Mononuclear cell (primary cell): ENCODE measurements around the gene MED13. TPM values are rescaled to one million over a fixed set of nuclear protein-coding genes. Genes with fewer than 3 reads are reported as not detected.
"Not testable (repeated sequence)": the region's sequence is repeated elsewhere in the genome, so short reads cannot be mapped to it uniquely, and the experiment has no call there.

Experiments
- H3K27me3 ChIP-seq: 2 replicates; pipeline ENCODE4 v1.6.0; 2011; ENCODE audit warnings: low read length, control low read depth; ENCODE audit not compliant: insufficient read depth
- H3K4me1 ChIP-seq: 2 replicates; pipeline ENCODE4 v1.5.1; 2011; ENCODE audit warnings: mild to moderate bottlenecking, low read length, control low read depth; ENCODE audit not compliant: insufficient read depth
- H3K4me3 ChIP-seq: 2 replicates; pipeline ENCODE4 v1.5.1; 2011; ENCODE audit warnings: mild to moderate bottlenecking, low read length, moderate library complexity
- H3K9me3 ChIP-seq: 2 replicates; pipeline ENCODE4 v1.5.1; 2011; ENCODE audit warnings: low read depth, mild to moderate bottlenecking, control low read depth, low read length
- total RNA-seq: library from RNA; depleted of rRNA; stranded (reverse); fragments of >200 nt; gene quantifications from one replicate; pipeline ENCODE4 v1.2.3, GENCODE V29; 2012

Gene MED13
- total RNA-seq, 1 donor: 164 TPM

GRCh38 chr17:62048262-62048661 lies 16.8 kb downstream of the MED13 start:
- Histone ChIP-seq H3K9me3 (no peaks in the 10 kb centered on the region), H3K27me3 (no peaks in the 10 kb centered on the region), H3K4me3 (no peak overlapping the region), H3K4me1 (peaks cover 3% of the 10 kb centered on the region)

DNA sequence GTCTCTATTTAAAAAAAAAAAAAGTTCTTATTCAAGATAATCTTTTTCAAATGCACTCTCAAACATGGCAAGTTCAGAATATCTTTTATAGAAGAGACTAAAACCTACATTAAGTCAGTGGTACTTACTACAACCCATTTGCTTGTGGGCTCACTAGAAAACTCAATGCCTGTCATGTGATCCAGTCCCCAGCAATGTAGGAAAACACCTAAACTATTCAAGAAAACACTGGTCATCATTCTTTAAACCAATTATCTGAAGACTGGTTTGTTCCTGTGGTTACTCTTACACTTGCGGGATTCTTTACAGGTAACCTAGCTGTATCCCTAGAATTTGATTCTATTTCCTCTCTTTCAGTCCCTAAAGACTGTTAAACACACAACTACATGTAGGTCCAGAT lies 19.6 kb downstream of the MED13 start:
- no peak overlapping the region for H3K4me3 ChIP-seq
- peaks cover 3% of the 10 kb centered on the region for H3K4me1 ChIP-seq
- H3K27me3 ChIP-seq: no peaks in the 10 kb centered on the region
- H3K9me3 ChIP-seq: no peaks in the 10 kb centered on the region

GRCh38 chr17:62045109-62045508 lies 20.0 kb downstream of the MED13 start:
- Histone ChIP-seq H3K4me1 (peaks cover 3% of the 10 kb centered on the region), H3K4me3 (no peak overlapping the region), H3K27me3 (no peaks in the 10 kb centered on the region), H3K9me3 (no peaks in the 10 kb centered on the region)

GRCh38 chr17:62043602-62044001 lies 21.5 kb downstream of the MED13 start:
- peaks cover 2% of the 10 kb centered on the region for H3K4me1 ChIP-seq
- no peaks in the 10 kb centered on the region for H3K9me3 ChIP-seq
- H3K4me3 ChIP-seq: no peak overlapping the region
- no peaks in the 10 kb centered on the region for H3K27me3 ChIP-seq

- no peak overlapping the region for H3K4me3 ChIP-seq
- no peaks in the 10 kb centered on the region for H3K9me3 ChIP-seq
- no peaks in the 10 kb centered on the region for H3K4me1 ChIP-seq
- no peaks in the 10 kb centered on the region for H3K27me3 ChIP-seq
Measured at GRCh38 chr17:62043140-62043539, 21.9 kb downstream of the MED13 start.

DNA sequence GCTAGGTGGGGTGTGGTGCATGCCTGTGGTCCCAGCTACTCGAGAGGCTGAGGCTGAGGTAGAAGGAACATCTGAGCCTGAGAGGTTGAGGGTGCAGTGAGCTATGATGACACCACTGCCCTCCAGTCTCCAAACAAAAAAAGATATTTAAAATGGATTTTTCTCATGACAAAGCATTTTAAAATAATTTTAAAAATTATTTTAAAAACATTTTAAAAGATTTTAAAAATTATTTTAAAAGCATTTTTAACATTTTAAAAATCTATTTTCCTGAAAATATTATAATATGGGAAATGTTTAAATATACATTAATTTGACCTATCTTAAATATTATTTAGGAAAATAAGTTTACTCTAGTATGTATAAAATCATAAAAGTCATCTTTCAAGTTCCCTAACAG lies 26.8 kb downstream of the MED13 start:
- Histone ChIP-seq H3K9me3 (no peaks in the 10 kb centered on the region), H3K4me3 (no peak overlapping the region), H3K4me1 (no peaks in the 10 kb centered on the region), H3K27me3 (no peaks in the 10 kb centered on the region)

DNA sequence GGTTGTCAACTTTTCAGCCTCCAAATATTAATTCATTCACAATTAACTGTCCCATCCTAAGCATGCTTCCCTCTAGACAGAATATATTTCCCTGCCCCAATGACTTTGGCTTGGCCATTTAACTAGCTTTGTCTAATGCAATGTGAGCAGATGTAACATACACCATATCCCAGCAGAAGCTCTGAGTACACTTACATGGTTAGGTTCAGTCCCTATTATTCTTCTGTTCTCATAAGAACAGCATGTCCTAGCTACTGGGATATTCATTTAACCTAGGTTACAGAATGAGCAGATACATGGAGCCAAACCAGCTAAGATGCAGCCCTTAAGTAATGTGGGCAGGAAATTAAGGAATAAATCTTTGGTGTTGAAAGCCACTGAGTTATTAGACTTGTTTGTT lies 31.8 kb downstream of the MED13 start:
- Histone ChIP-seq H3K27me3 (no peaks in the 10 kb centered on the region), H3K4me1 (no peaks in the 10 kb centered on the region)

GRCh38 chr17:62032480-62032879 lies 32.6 kb downstream of the MED13 start:
- H3K9me3 ChIP-seq: no peaks in the 10 kb centered on the region
- no peaks in the 10 kb centered on the region for H3K4me1 ChIP-seq
- no peaks in the 10 kb centered on the region for H3K27me3 ChIP-seq

More for the DNA sequence above, 31.8 kb downstream of the MED13 start:
- no peak overlapping the region for H3K4me3 ChIP-seq
- no peaks in the 10 kb centered on the region for H3K9me3 ChIP-seq

DNA sequence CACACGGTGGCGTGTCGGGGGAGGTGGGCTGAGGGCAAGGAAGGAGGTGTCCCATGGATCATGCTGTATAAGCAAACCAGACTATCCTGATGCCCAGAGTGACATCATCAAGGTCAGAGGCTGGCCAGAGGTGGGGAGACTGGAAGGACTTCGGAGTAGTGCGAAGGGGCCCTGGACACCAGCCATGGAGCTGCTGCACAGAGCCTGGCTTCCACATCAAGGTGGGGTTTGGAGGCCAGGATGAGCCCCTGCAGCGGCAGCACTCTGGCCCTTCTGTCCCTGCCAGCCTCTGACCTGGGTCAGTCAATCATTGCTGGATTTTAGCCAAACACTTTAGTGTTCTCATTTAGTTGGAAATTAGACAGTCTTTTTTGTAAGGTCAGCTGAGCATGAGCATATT lies 34.8 kb downstream of the MED13 start:
- Histone ChIP-seq H3K9me3 (no peaks in the 10 kb centered on the region), H3K27me3 (no peaks in the 10 kb centered on the region), H3K4me1 (no peaks in the 10 kb centered on the region)

More at GRCh38 chr17:62032480-62032879, 32.6 kb downstream of the MED13 start:
- H3K4me3 ChIP-seq: no peak overlapping the region

GRCh38 chr17:62024866-62025265 lies 40.2 kb downstream of the MED13 start:
- Histone ChIP-seq H3K27me3 (no peaks in the 10 kb centered on the region), H3K9me3 (no peaks in the 10 kb centered on the region), H3K4me3 (no peak overlapping the region), H3K4me1 (no peaks in the 10 kb centered on the region)

More for the DNA sequence above, 34.8 kb downstream of the MED13 start:
- H3K4me3 ChIP-seq: no peak overlapping the region

GRCh38 chr17:62017912-62018311 lies 47.2 kb downstream of the MED13 start:
- H3K9me3 ChIP-seq: no peaks in the 10 kb centered on the region
- no peak overlapping the region for H3K4me3 ChIP-seq
- no peaks in the 10 kb centered on the region for H3K4me1 ChIP-seq
- no peaks in the 10 kb centered on the region for H3K27me3 ChIP-seq

DNA sequence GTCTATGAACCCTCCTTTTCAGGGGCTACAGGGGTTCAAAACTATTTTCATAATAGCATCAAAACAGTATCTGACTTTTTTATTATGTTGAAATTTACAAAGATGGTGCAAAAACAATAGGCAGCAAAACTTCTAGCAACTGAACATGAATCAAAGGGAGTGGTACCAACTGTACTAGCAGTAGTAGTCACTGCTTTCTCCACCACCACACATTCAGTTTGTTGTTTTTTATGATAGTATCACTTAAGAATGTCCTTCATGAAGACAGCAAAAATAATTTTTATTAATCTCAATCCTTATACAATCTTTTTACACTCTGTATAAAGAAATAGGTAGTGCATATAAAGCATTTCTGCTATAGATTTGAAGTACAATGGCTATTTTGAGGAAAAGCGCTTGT lies 47.6 kb downstream of the MED13 start:
- no peaks in the 10 kb centered on the region for H3K4me1 ChIP-seq
- H3K27me3 ChIP-seq: no peaks in the 10 kb centered on the region
- H3K4me3 ChIP-seq: no peak overlapping the region
- no peaks in the 10 kb centered on the region for H3K9me3 ChIP-seq

- no peak overlapping the region for H3K4me3 ChIP-seq
- H3K4me1 ChIP-seq: no peaks in the 10 kb centered on the region
- no peaks in the 10 kb centered on the region for H3K9me3 ChIP-seq
- no peaks in the 10 kb centered on the region for H3K27me3 ChIP-seq
Measured at GRCh38 chr17:62014526-62014925, 50.6 kb downstream of the MED13 start.

DNA sequence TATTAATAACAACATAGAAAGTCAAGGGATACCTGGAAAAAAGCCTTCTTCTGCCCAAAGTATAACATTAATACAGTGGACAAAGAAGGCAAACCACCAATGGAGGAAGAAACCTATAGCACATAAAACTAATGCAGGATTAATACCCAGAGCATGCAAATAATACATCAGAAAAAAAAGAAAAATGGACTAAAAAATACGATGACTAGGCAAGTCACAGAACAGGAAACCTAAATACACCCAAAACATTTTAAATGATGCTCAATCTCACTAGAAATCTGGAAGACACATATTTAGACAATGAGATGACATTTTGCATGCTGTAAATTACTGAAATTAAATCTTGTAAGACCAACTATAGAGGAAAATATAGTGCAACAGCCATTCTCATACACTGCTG lies 55.9 kb downstream of the MED13 start:
- H3K9me3 ChIP-seq: no peaks in the 10 kb centered on the region
- H3K27me3 ChIP-seq: no peaks in the 10 kb centered on the region
- no peak overlapping the region for H3K4me3 ChIP-seq

GRCh38 chr17:62008294-62008693 lies 56.8 kb downstream of the MED13 start:
- Histone ChIP-seq H3K4me3 (no peak overlapping the region), H3K9me3 (no peaks in the 10 kb centered on the region)

More for the DNA sequence above, 55.9 kb downstream of the MED13 start:
- H3K4me1 ChIP-seq: no peaks in the 10 kb centered on the region

GRCh38 chr17:62004388-62004787 lies 60.7 kb downstream of the MED13 start:
- Histone ChIP-seq H3K9me3 (no peaks in the 10 kb centered on the region), H3K27me3 (no peaks in the 10 kb centered on the region), H3K4me3 (no peak overlapping the region), H3K4me1 (no peaks in the 10 kb centered on the region)

More at GRCh38 chr17:62008294-62008693, 56.8 kb downstream of the MED13 start:
- no peaks in the 10 kb centered on the region for H3K4me1 ChIP-seq
- H3K27me3 ChIP-seq: no peaks in the 10 kb centered on the region

- not testable (repeated sequence) for H3K4me1 ChIP-seq, H3K9me3 ChIP-seq, H3K4me3 ChIP-seq, H3K27me3 ChIP-seq
Measured at GRCh38 chr17:62003141-62003540, 61.9 kb downstream of the MED13 start.
